ENCODE measurements around the gene NPC1L1.
A peak's percentile ranks its signal among the peaks of the same experiment; 100 is the strongest.

The NPC1L1 gene

GRCh38 chr7:44538798-44539668 lies 2.1 kb downstream of the NPC1L1 start:
- in situ Hi-C loops (cut with HindIII; ENCODE audit: low pct_ligation_motif_present, low pct_unique_long_range_greater_than_20kb, low sequenced_read_pairs) = no loop called here
- no peak for DNase-seq

- in situ Hi-C loops (cut with HindIII; ENCODE audit: low pct_ligation_motif_present, low pct_unique_long_range_greater_than_20kb, low sequenced_read_pairs) = no loop called here
Observed at GRCh38 chr7:44538093-44538797, 2.9 kb downstream of the NPC1L1 start.

DNA sequence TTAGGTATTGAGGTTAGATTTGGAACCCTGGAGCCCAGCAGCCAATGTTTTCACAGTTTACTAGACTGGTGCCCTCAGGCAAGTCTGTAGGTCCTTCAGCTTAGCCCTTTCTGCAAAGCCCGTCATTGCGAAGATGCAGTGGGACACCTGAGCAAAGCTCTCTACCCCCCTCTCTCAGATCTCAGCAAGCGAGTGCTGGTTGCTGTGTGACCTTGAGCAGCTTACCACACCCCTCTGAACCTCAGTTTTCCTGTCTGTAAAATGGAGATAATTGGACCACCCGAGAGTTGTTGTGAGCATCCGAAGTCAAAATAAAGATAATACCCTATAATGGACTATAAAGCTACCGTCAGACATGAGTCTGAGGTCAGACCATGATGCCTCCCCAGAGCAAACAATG lies 3.7 kb downstream of the NPC1L1 start:
- in situ Hi-C loops (cut with HindIII; ENCODE audit: low pct_ligation_motif_present, low pct_unique_long_range_greater_than_20kb, low sequenced_read_pairs) = no loop called here

More at GRCh38 chr7:44538093-44538797, 2.9 kb downstream of the NPC1L1 start:
- no peak for DNase-seq

GRCh38 chr7:44536090-44536489 lies 5.0 kb downstream of the NPC1L1 start:
- in situ Hi-C loops (cut with HindIII; ENCODE audit: low pct_ligation_motif_present, low pct_unique_long_range_greater_than_20kb, low sequenced_read_pairs) = no loop called here
- no peak for DNase-seq

More for the DNA sequence above, 3.7 kb downstream of the NPC1L1 start:
- DNase-seq = no peak

GRCh38 chr7:44535348-44536064 lies 5.6 kb downstream of the NPC1L1 start:
- no peak for DNase-seq
- in situ Hi-C loops (cut with HindIII; ENCODE audit: low pct_ligation_motif_present, low pct_unique_long_range_greater_than_20kb, low sequenced_read_pairs) = no loop called here

- peak; percentile 73 for DNase-seq
- in situ Hi-C loops (cut with HindIII; ENCODE audit: low pct_ligation_motif_present, low pct_unique_long_range_greater_than_20kb, low sequenced_read_pairs) = no loop called here
Observed at GRCh38 chr7:44534501-44534900, 6.6 kb downstream of the NPC1L1 start.

- in situ Hi-C loops (cut with HindIII; ENCODE audit: low pct_ligation_motif_present, low pct_unique_long_range_greater_than_20kb, low sequenced_read_pairs) = no loop called here
- DNase-seq = no peak
Observed at GRCh38 chr7:44534087-44534486, 7.0 kb downstream of the NPC1L1 start.

- in situ Hi-C loops (cut with HindIII; ENCODE audit: low pct_ligation_motif_present, low pct_unique_long_range_greater_than_20kb, low sequenced_read_pairs) = no loop called here
- DNase-seq = no peak
Observed at GRCh38 chr7:44533301-44534055, 7.7 kb downstream of the NPC1L1 start.

GRCh38 chr7:44531421-44532380 lies 9.4 kb downstream of the NPC1L1 start:
- in situ Hi-C loops (cut with HindIII; ENCODE audit: low pct_ligation_motif_present, low pct_unique_long_range_greater_than_20kb, low sequenced_read_pairs) = no loop called here
- no peak for DNase-seq

DNA sequence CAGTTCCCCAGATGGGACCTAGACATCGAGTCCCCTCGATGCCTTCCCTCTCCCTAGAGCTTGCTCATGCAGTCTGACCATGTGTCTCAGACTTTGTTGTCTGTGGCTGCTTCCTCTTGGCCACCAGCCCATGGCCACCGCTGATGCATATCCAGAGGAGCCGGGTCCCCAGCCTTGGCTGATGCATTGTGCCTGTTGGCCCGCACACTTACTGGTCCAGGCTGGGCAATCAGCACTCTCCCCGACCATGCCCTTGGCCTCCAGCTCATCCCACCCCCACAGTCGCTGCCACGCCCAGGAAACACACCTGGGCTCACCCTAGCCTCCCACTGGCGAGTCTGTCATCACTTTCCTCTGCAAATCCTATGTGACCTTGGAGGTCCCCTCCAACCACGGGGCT lies 10.1 kb downstream of the NPC1L1 start:
- no peak for DNase-seq
- in situ Hi-C loops (cut with HindIII; ENCODE audit: low pct_ligation_motif_present, low pct_unique_long_range_greater_than_20kb, low sequenced_read_pairs) = no loop called here

DNA sequence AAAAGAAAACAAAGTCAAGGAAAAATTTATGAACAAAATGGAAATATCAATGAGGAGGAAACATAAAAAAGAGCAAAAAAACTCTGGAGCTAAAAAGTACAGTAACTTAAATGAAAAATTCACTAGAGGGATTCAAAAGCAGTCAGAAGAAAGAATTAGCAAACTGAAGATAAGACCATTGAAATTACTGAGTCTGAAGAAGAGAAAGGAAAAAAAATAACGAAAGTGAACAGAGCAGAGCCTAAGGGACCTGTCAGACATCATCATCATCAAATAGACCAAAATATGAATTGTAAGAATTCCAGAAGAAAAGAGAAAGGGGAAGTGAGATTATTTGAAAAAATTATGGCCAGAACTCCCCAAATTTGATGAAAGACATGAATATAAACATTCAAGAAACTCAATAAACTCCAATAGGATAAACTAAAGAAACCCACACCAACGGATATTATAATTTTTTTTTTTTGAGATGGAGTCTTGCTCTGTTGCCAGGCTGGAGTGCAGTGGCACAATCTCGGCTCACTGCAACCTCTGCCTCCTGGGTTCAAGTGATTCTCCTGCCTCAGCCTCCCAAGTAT lies 16.2 kb downstream of the NPC1L1 start:
- no peak for DNase-seq
- in situ Hi-C loops (cut with HindIII; ENCODE audit: low pct_ligation_motif_present, low pct_unique_long_range_greater_than_20kb, low sequenced_read_pairs) = no loop called here

- in situ Hi-C loops (cut with HindIII; ENCODE audit: low pct_ligation_motif_present, low pct_unique_long_range_greater_than_20kb, low sequenced_read_pairs) = no loop called here
- DNase-seq = no peak
Observed at GRCh38 chr7:44522315-44522714, 18.8 kb downstream of the NPC1L1 start.

DNA sequence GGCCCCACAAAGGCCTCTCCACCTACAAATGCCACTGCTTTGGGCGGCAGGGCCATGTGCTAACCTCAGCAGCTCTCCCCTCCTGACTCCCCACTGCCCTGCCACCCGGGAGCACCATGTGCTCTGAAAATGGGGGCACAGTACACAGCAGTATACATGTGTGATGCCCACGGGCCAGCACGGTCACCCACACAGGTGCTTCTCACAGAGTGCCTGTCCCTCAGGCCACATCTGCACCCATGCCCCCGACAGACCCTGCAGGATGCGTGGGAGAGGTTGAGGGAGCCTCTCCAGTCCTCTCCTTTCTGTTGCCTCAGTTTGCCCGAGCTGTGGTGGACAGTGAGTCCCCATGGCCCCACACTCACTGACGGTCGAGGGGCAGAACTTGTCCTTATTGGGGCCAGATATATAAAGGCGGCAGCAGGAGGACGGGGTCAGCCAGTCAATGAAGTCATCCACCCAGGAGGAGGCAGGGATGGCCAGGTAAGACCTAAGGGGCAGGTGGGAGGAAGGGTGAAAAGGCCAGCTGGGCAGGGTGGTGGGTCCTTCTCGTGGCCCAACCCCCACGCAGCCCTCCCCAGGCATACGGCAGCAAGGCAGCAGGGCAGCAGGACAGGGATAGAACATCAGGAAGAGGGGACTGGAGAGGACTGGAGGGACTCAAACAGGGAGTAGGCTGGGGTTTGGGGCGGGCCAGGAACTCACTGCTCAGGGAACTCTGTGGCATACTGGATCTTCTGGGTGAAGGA lies 19.6 kb downstream of the NPC1L1 start:
- no peak for DNase-seq
- in situ Hi-C loops (cut with HindIII; ENCODE audit: low pct_ligation_motif_present, low pct_unique_long_range_greater_than_20kb, low sequenced_read_pairs) = no loop called here

- in situ Hi-C loops (cut with HindIII; ENCODE audit: low pct_ligation_motif_present, low pct_unique_long_range_greater_than_20kb, low sequenced_read_pairs) = no loop called here
- DNase-seq = no peak
Observed at GRCh38 chr7:44520574-44520973, 20.6 kb downstream of the NPC1L1 start.

DNA sequence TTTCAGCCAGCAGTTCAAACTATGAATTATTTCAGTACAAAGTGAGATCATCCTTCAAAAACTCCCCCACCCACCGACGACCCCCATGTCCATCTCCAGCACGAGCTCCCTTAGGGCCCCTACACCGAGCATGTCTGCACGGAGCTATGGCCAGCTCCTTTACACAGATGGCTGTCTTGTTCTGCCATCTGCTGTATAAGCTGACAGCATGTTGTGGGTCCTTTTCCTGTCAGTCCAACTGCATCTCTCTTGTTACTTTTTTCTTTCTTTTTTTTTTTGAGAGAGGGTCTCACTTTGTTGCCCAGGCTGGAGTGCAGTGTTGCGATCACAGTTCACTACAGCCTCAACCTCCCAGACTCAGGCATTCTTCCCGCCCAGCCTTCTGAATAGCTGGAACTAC lies 21.6 kb downstream of the NPC1L1 start:
- no peak for DNase-seq
- in situ Hi-C loops (cut with HindIII; ENCODE audit: low pct_ligation_motif_present, low pct_unique_long_range_greater_than_20kb, low sequenced_read_pairs) = no loop called here

DNA sequence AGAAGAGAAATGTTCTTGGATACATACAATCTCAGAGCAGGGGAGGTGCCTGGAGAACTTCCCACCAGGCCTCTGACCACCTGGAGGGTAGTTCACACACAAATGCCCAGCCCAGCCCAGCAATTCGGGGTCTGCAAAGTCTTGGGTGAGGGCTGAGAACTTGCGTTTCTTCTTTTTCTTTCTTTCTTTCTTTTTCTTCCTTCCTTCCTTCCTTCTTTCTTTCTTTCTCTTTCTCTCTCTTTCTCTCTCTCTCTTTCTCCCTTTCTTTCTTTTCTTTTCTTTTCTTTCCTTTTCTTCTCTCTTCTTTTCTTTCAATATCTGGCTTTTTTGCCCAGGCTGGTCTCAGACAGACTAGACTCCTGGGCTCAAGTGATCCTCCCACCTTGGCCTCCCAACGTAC lies 22.4 kb downstream of the NPC1L1 start:
- DNase-seq = no peak
- in situ Hi-C loops (cut with HindIII; ENCODE audit: low pct_ligation_motif_present, low pct_unique_long_range_greater_than_20kb, low sequenced_read_pairs) = no loop called here

- in situ Hi-C loops (cut with HindIII; ENCODE audit: low pct_ligation_motif_present, low pct_unique_long_range_greater_than_20kb, low sequenced_read_pairs) = no loop called here
- no peak for DNase-seq
Observed at GRCh38 chr7:44517175-44517574, 24.0 kb downstream of the NPC1L1 start.

Data from ACHN (cell line).